ENCODE results near the gene SLC15A4.
"Not testable (repeated sequence)": the region's sequence is repeated elsewhere in the genome, so short reads cannot be mapped to it uniquely, and the experiment has no call there.

The SLC15A4 gene

DNA sequence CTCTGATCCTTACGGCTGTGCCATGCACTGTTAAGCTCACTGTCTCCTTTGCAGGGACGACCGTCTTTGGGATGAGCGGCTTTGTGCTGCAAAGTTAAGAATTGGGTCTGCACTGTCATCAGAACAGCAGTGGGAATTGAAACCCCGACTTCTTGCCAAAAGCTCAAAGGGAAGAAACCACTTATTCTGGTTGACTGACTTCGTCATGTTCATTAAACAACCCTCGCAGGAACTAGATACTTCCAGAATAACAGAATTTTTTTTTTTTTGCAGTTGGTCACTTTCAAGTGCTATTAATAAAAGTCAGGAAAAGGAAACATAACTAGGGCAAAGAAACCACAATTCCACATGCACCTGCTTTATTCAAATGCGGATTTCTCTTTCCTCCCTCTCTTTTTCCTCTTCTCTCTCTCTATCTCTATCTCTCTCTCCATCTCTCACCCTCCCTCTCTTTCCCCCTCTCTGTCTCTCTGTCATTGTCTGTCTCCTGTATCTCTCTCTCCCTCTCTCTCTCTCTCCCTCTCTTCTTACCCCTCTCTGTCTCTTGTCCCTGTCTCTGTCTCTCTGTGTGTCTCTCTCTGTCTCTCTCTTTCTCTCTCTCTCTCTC, 17.2 kb upstream of the SLC15A4 start:
- no peaks in the 10 kb centered on the region for H3K9me3 ChIP-seq (ENCODE audit: insufficient read depth, low read depth, low read length)
- no peak overlapping the region for H3K9ac ChIP-seq (ENCODE audit: low read depth, low read length)
- H3K4me3 ChIP-seq (ENCODE audit: low read length), result no peak overlapping the region
- no peaks in the 10 kb centered on the region for H3K4me1 ChIP-seq (ENCODE audit: insufficient read depth, low read length)
- H3K27ac ChIP-seq (ENCODE audit: low read length), result no peak overlapping the region
- H3K36me3 ChIP-seq (ENCODE audit: insufficient read depth, low read depth, low read length), result no peaks in the 10 kb centered on the region
- H3K27me3 ChIP-seq (ENCODE audit: insufficient read depth, low read length), result no peaks in the 10 kb centered on the region

- H3K27ac ChIP-seq (ENCODE audit: low read length); H3K36me3 ChIP-seq (ENCODE audit: insufficient read depth, low read depth, low read length); H3K4me1 ChIP-seq (ENCODE audit: insufficient read depth, low read length); H3K9me3 ChIP-seq (ENCODE audit: insufficient read depth, low read depth, low read length); H3K4me3 ChIP-seq (ENCODE audit: low read length); H3K27me3 ChIP-seq (ENCODE audit: insufficient read depth, low read length); H3K9ac ChIP-seq (ENCODE audit: low read depth, low read length): not testable (repeated sequence)
These were observed 16.1 kb upstream of the SLC15A4 start for GRCh38 chr12:128839885-128840284.

GRCh38 chr12:128833418-128833817, 9.7 kb upstream of the SLC15A4 start:
- no peaks in the 10 kb centered on the region for H3K9me3 ChIP-seq (ENCODE audit: insufficient read depth, low read depth, low read length)
- H3K27ac ChIP-seq (ENCODE audit: low read length), result no peak overlapping the region
- H3K9ac ChIP-seq (ENCODE audit: low read depth, low read length), result no peak overlapping the region
- no peak overlapping the region for H3K4me3 ChIP-seq (ENCODE audit: low read length)
- no peaks in the 10 kb centered on the region for H3K4me1 ChIP-seq (ENCODE audit: insufficient read depth, low read length)
- H3K27me3 ChIP-seq (ENCODE audit: insufficient read depth, low read length), result no peaks in the 10 kb centered on the region
- no peaks in the 10 kb centered on the region for H3K36me3 ChIP-seq (ENCODE audit: insufficient read depth, low read depth, low read length)

GRCh38 chr12:128830505-128830893, 6.7 kb upstream of the SLC15A4 start:
- H3K9ac ChIP-seq (ENCODE audit: low read depth, low read length), result no peak overlapping the region

DNA sequence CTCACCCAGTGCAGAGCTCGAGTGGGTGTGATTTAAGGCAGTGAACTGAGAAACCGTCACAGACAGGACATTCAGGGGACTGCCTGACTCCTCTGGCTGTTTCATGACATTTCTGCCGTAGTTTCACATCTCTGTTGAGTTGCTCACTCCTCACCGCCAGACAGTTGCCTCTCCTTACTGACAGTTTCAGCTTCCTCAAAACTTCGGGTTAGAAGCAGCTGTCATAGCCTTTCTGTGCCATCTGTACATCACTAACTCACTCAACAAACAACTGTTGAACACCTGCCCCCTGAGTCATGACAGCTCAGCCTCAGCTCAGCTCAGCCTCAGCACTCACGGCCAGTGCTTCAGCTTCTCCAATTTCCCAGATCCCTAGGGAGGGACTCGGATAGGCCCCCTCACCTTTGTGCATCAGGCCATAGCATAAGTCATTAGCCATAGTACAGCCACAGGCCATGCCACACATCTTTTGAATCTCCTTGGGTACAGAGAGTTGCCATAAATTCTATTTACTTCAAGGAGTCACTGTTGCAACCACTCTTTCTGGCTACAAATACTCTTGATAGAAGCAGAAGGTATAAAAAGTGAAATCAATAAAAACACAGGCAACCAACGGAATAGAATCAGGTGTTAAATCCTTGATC, 6.2 kb upstream of the SLC15A4 start:
- no peaks in the 10 kb centered on the region; the same call in 1 of the 2 replicates for H3K4me1 ChIP-seq (ENCODE audit: insufficient read depth, low read length)
- peaks cover 6% of the 10 kb centered on the region; the same call in 1 of the 2 replicates for H3K36me3 ChIP-seq (ENCODE audit: insufficient read depth, low read depth, low read length)
- no peaks in the 10 kb centered on the region for H3K27me3 ChIP-seq (ENCODE audit: insufficient read depth, low read length)
- H3K9me3 ChIP-seq (ENCODE audit: insufficient read depth, low read depth, low read length), result no peaks in the 10 kb centered on the region
- H3K4me3 ChIP-seq (ENCODE audit: low read length), result no peak overlapping the region
- no peak overlapping the region for H3K27ac ChIP-seq (ENCODE audit: low read length)
- no peak overlapping the region for H3K9ac ChIP-seq (ENCODE audit: low read depth, low read length)

More at GRCh38 chr12:128830505-128830893, 6.7 kb upstream of the SLC15A4 start:
- Histone ChIP-seq H3K27me3 (ENCODE audit: insufficient read depth, low read length) (no peaks in the 10 kb centered on the region), H3K9me3 (ENCODE audit: insufficient read depth, low read depth, low read length) (no peaks in the 10 kb centered on the region), H3K4me1 (ENCODE audit: insufficient read depth, low read length) (no peaks in the 10 kb centered on the region), H3K36me3 (ENCODE audit: insufficient read depth, low read depth, low read length) (peaks cover 6% of the 10 kb centered on the region; the same call in 1 of the 2 replicates), H3K4me3 (ENCODE audit: low read length) (no peak overlapping the region), H3K27ac (ENCODE audit: low read length) (no peak overlapping the region)

DNA sequence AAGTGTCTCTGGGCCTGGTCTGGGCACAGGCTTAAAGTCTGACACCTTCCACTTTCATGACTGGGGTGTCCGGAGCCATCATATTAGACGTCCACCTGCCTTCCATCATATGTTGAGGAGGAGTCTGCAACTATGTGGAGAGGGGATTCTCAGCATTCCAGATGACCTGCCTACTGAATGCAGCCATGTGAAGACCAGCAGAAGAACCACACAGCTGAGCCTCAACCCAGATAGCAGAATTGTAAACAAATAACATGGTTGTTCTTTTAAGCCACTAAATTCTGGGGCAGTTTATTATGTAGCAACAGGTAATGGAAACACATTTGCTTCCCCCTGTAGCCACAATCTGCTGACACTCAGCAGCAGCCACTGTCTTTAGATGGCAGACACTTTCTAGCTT, 4.0 kb upstream of the SLC15A4 start:
- H3K4me3 ChIP-seq (ENCODE audit: low read length), result no peak overlapping the region
- H3K36me3 ChIP-seq (ENCODE audit: insufficient read depth, low read depth, low read length), result peaks cover 6% of the 10 kb centered on the region; the same call in 1 of the 2 replicates
- H3K9ac ChIP-seq (ENCODE audit: low read depth, low read length), result no peak overlapping the region
- no peak overlapping the region for H3K27ac ChIP-seq (ENCODE audit: low read length)
- no peaks in the 10 kb centered on the region; the same call in 1 of the 2 replicates for H3K4me1 ChIP-seq (ENCODE audit: insufficient read depth, low read length)
- no peaks in the 10 kb centered on the region for H3K27me3 ChIP-seq (ENCODE audit: insufficient read depth, low read length)
- no peaks in the 10 kb centered on the region for H3K9me3 ChIP-seq (ENCODE audit: insufficient read depth, low read depth, low read length)

GRCh38 chr12:128825835-128826234, 2.1 kb upstream of the SLC15A4 start:
- Histone ChIP-seq H3K36me3 (ENCODE audit: insufficient read depth, low read depth, low read length) (peaks cover 12% of the 10 kb centered on the region; the same call in 1 of the 2 replicates), H3K4me3 (ENCODE audit: low read length) (no peak overlapping the region), H3K9me3 (ENCODE audit: insufficient read depth, low read depth, low read length) (no peaks in the 10 kb centered on the region)

DNA sequence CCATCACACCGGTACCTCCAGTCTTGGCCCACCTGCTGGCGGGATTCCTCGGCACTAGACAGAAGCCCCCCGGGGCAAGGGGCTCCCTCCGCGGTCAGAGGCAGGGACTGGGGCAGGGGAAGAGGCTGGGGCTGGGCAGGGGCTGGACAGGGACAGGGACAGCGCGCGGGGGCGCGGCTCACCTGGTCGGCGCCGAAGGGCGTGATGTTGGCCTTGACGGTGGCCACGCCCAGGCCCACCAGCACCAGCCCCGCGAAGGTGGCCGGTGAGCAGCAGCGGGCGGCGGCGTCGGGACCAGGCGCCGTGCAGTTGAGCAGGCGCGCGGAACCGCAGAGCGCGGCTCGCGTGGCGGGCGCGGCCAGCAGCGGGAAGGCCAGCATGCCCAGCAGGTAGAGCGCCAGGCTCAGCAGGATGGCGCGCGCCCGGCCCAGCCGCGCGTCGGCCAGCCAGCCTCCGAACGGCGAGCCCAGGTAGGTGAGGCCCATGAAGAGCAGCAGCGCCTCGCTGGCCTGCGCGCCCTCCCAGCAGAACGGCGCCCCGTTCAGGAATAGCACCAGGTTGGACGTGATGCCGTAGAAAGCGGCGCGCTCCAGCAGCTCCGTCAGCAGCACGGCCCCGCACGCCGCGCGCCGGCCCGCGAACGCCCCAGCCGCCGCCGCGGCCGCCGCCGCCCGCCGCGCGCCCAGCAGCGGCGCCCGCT, 392 bp downstream of the SLC15A4 start:
- peak overlapping the region; percentile 80 for H3K9ac ChIP-seq (ENCODE audit: low read depth, low read length)
- peaks cover 17% of the 10 kb centered on the region; the same call in 1 of the 2 replicates for H3K4me1 ChIP-seq (ENCODE audit: insufficient read depth, low read length)
- H3K27me3 ChIP-seq (ENCODE audit: insufficient read depth, low read length), result no peaks in the 10 kb centered on the region
- peaks cover 21% of the 10 kb centered on the region; the same call in 1 of the 2 replicates for H3K36me3 ChIP-seq (ENCODE audit: insufficient read depth, low read depth, low read length)
- H3K4me3 ChIP-seq (ENCODE audit: low read length), result peak overlapping the region; percentile 83
- H3K27ac ChIP-seq (ENCODE audit: low read length), result no peak overlapping the region
- H3K9me3 ChIP-seq (ENCODE audit: insufficient read depth, low read depth, low read length), result no peaks in the 10 kb centered on the region

More at GRCh38 chr12:128825835-128826234, 2.1 kb upstream of the SLC15A4 start:
- no peak overlapping the region for H3K9ac ChIP-seq (ENCODE audit: low read depth, low read length)
- H3K27ac ChIP-seq (ENCODE audit: low read length), result no peak overlapping the region
- no peaks in the 10 kb centered on the region for H3K27me3 ChIP-seq (ENCODE audit: insufficient read depth, low read length)
- H3K4me1 ChIP-seq (ENCODE audit: insufficient read depth, low read length), result no peaks in the 10 kb centered on the region; the same call in 1 of the 2 replicates

GRCh38 chr12:128820723-128821432, 2.9 kb downstream of the SLC15A4 start:
- no peaks in the 10 kb centered on the region for H3K9me3 ChIP-seq (ENCODE audit: insufficient read depth, low read depth, low read length)
- no peak overlapping the region for H3K4me3 ChIP-seq (ENCODE audit: low read length)
- no peak overlapping the region for H3K27ac ChIP-seq (ENCODE audit: low read length)
- peaks cover 16% of the 10 kb centered on the region; the same call in 1 of the 2 replicates for H3K36me3 ChIP-seq (ENCODE audit: insufficient read depth, low read depth, low read length)
- H3K27me3 ChIP-seq (ENCODE audit: insufficient read depth, low read length), result no peaks in the 10 kb centered on the region
- H3K9ac ChIP-seq (ENCODE audit: low read depth, low read length), result no peak overlapping the region
- H3K4me1 ChIP-seq (ENCODE audit: insufficient read depth, low read length), result peaks cover 28% of the 10 kb centered on the region

GRCh38 chr12:128820253-128820652, 3.5 kb downstream of the SLC15A4 start:
- Histone ChIP-seq H3K4me1 (ENCODE audit: insufficient read depth, low read length) (peaks cover 28% of the 10 kb centered on the region), H3K9me3 (ENCODE audit: insufficient read depth, low read depth, low read length) (no peaks in the 10 kb centered on the region), H3K27me3 (ENCODE audit: insufficient read depth, low read length) (no peaks in the 10 kb centered on the region), H3K27ac (ENCODE audit: low read length) (no peak overlapping the region), H3K4me3 (ENCODE audit: low read length) (no peak overlapping the region), H3K36me3 (ENCODE audit: insufficient read depth, low read depth, low read length) (peaks cover 16% of the 10 kb centered on the region; the same call in 1 of the 2 replicates), H3K9ac (ENCODE audit: low read depth, low read length) (no peak overlapping the region)

GRCh38 chr12:128819293-128820144, 4.2 kb downstream of the SLC15A4 start:
- H3K4me1 ChIP-seq (ENCODE audit: insufficient read depth, low read length), result peaks cover 28% of the 10 kb centered on the region
- peaks cover 23% of the 10 kb centered on the region for H3K36me3 ChIP-seq (ENCODE audit: insufficient read depth, low read depth, low read length)
- no peak overlapping the region for H3K9ac ChIP-seq (ENCODE audit: low read depth, low read length)
- H3K27ac ChIP-seq (ENCODE audit: low read length), result no peak overlapping the region
- H3K27me3 ChIP-seq (ENCODE audit: insufficient read depth, low read length), result no peaks in the 10 kb centered on the region
- H3K4me3 ChIP-seq (ENCODE audit: low read length), result no peak overlapping the region
- no peaks in the 10 kb centered on the region for H3K9me3 ChIP-seq (ENCODE audit: insufficient read depth, low read depth, low read length)
